HepG2 (cell line): ENCODE data around the gene RBM45. TPM values are rescaled to one million over a fixed set of nuclear protein-coding genes. Genes with fewer than 3 reads are reported as not detected.

Source experiments
- ARID2 ChIP-seq: sonication (generic); formaldehyde crosslinking; IDR thresholded peaks from 2 replicates; pipeline ENCODE4 v1.8.1; 2022; ENCODE audit warnings: mild to moderate bottlenecking, missing genetic modification reagents, borderline replicate concordance
- EP300 ChIP-seq, 3 experiments: sonication (generic) in 1 of 3; formaldehyde crosslinking in 1 of 3; IDR thresholded peaks; 2 replicates each; pipeline versions ENCODE4 v1.5.1 to v1.6.1; 2011 to 2020; ENCODE audit warnings: low read depth in 2 of 3, low read length in 2 of 3, borderline replicate concordance in 1 of 3, improper control_type of control experiment in 1 of 3, mild to moderate bottlenecking in 1 of 3, missing genetic modification reagents in 1 of 3, moderate library complexity in 1 of 3
- GABPB1 ChIP-seq: IDR thresholded peaks from 2 replicates; pipeline ENCODE4 v1.6.1; 2016; ENCODE audit warnings: mild to moderate bottlenecking, missing genetic modification reagents, moderate library complexity, missing compliant biosample characterization
- IRF2 ChIP-seq: IDR thresholded peaks from 2 replicates; pipeline ENCODE4 v1.6.1; 2018; ENCODE audit warnings: missing genetic modification reagents, missing compliant biosample characterization
- KDM5B ChIP-seq: sonication (generic); formaldehyde crosslinking; IDR thresholded peaks from 2 replicates; pipeline ENCODE4 v1.4.0; 2020; ENCODE audit warnings: missing genetic modification reagents, mild to moderate bottlenecking, borderline replicate concordance
- KLF12 ChIP-seq: sonication (generic); formaldehyde crosslinking; IDR thresholded peaks from 2 replicates; pipeline ENCODE4 v1.4.0; 2020; ENCODE audit warnings: missing genetic modification reagents, borderline replicate concordance
- MZF1 ChIP-seq: sonication (generic); formaldehyde crosslinking; IDR thresholded peaks from 2 replicates; pipeline ENCODE4 v1.8.1; 2023; ENCODE audit warnings: mild to moderate bottlenecking, missing genetic modification reagents, borderline replicate concordance
- NBN ChIP-seq: fragments of 450-650 bp; conservative IDR thresholded peaks from 2 replicates; pipeline ENCODE4 v1.6.1; 2017
- TBX3 ChIP-seq: fragments of 450-650 bp; IDR thresholded peaks from 2 replicates; pipeline ENCODE4 v1.6.1; 2017; ENCODE audit warnings: antibody characterized with exemption, mild to moderate bottlenecking, inconsistent platforms, borderline replicate concordance
- WIZ ChIP-seq: sonication (generic); formaldehyde crosslinking; IDR thresholded peaks from 2 replicates; pipeline ENCODE4 v1.5.1; 2020; ENCODE audit warnings: mild to moderate bottlenecking, missing genetic modification reagents
- ZNF589 ChIP-seq: sonication (generic); formaldehyde crosslinking; conservative IDR thresholded peaks from 2 replicates; pipeline ENCODE4 v1.8.0; 2022; ENCODE audit warnings: mild to moderate bottlenecking, moderate library complexity, missing genetic modification reagents
- ZNF790 ChIP-seq: sonication (generic); formaldehyde crosslinking; IDR thresholded peaks from 2 replicates; pipeline ENCODE4 v1.8.0; 2022; ENCODE audit warnings: missing genetic modification reagents, mild to moderate bottlenecking, borderline replicate concordance
- ZSCAN31 ChIP-seq: sonication (generic); formaldehyde crosslinking; IDR thresholded peaks from 2 replicates; pipeline ENCODE4 v1.5.0; 2020; ENCODE audit warnings: low read depth, mild to moderate bottlenecking, missing genetic modification reagents
- polyA plus RNA-seq, 8 experiments: library from polyadenylated mRNA; depleted of rRNA in 3 of 8; stranded (reverse) in 7 of 8; unstranded in 1 of 8; fragments of >200 nt; fragmentation: Illumina TruSeq in 4 of 8; extraction: Trizol in 4 of 8; gene quantifications; 2 replicates each; pipeline versions ENCODE4 v1.2.1 to v1.2.3, GENCODE V29; 2011 to 2016; ENCODE audit warnings: low read depth in 4 of 8, missing spikeins in 1 of 8, mixed read lengths in 1 of 8; ENCODE audit not compliant: insufficient read depth in 1 of 8
- total RNA-seq, 5 experiments: library from RNA; depleted of rRNA; stranded (reverse); fragments of >200 nt; fragmentation: Illumina TruSeq; extraction: Trizol; gene quantifications; 2 replicates each; pipeline ENCODE4 v1.2.3, GENCODE V29; 2016; ENCODE audit warnings: low read depth in 1 of 5
- TF ChIP-seq, protein P1 (sequence below): sonication (generic); formaldehyde crosslinking; IDR thresholded peaks from 2 replicates; pipeline ENCODE4 v1.4.0; 2020; ENCODE audit warnings: mild to moderate bottlenecking, missing genetic modification reagents
- TF ChIP-seq, protein P2 (sequence below): sonication (generic); formaldehyde crosslinking; IDR thresholded peaks from 2 replicates; pipeline ENCODE4 v1.4.0; 2020; ENCODE audit warnings: missing genetic modification reagents, mild to moderate bottlenecking, borderline replicate concordance
- TF ChIP-seq, protein P3 (sequence below): sonication (generic); formaldehyde crosslinking; IDR thresholded peaks from 2 replicates; pipeline ENCODE4 v1.4.0; 2020; ENCODE audit warnings: mild to moderate bottlenecking, missing genetic modification reagents
- TF ChIP-seq, protein P4 (sequence below): sonication (generic); formaldehyde crosslinking; IDR thresholded peaks from 2 replicates; pipeline ENCODE4 v1.4.0; 2020; ENCODE audit warnings: missing genetic modification reagents

Gene RBM45
- total and polyA plus RNA-seq, 2 of the 13 experiments (the other 11 are each of a cell fraction or from before 2014, with no cell fraction given) = 5.7 to 25.2 TPM

DNA sequence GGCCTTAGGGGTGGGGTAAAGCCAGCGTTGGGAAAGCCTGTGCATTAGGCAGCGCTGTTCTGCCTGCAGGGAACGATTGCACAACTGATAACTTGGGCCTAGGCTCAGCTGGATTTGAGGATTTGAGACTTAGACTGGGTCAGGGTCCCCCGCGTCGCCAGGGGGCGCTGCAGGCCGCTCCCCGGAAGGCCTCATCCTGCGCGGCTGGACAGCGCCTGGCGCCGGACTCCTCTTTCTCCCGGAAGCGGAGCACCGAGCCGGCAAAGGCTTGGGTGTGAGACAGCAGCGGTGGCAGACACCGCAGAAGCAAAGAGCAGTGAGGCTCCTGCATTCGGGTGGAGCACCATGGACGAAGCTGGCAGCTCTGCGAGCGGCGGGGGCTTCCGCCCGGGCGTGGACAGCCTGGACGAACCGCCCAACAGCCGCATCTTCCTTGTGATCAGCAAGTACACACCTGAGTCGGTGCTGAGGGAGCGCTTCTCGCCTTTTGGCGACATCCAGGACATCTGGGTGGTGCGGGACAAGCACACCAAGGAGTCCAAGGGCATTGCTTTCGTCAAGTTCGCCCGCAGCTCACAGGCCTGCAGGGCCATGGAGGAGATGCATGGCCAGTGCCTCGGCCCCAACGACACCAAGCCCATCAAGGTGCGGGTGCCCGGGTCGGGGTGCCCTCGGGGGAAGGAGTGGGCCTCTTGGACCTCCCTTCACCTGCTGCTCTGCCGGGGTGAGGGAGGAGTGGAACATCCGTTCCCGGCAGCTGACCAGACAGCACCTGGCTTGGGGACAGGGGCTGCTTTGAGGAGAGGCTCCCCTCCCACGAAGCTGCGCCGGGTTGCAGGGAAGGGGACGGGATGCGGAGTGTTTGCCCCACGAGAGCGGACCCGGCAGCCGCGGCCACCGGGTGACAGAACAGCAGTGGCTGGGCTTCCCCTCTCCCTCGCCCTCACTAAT lies at the start of gene RBM45 (continued):
- TF ChIP-seq MZF1 (CRISPR knock-in tag) = no peak
- peak; percentile 99 for TF ChIP-seq ZSCAN31 (CRISPR knock-in tag)
- TF ChIP-seq ZNF589 (CRISPR knock-in tag) = peak; percentile 87
- TF ChIP-seq KLF12 (CRISPR knock-in tag) = peak; percentile 86; the same call in 1 of the 2 replicates
- TF ChIP-seq, protein P1, sequence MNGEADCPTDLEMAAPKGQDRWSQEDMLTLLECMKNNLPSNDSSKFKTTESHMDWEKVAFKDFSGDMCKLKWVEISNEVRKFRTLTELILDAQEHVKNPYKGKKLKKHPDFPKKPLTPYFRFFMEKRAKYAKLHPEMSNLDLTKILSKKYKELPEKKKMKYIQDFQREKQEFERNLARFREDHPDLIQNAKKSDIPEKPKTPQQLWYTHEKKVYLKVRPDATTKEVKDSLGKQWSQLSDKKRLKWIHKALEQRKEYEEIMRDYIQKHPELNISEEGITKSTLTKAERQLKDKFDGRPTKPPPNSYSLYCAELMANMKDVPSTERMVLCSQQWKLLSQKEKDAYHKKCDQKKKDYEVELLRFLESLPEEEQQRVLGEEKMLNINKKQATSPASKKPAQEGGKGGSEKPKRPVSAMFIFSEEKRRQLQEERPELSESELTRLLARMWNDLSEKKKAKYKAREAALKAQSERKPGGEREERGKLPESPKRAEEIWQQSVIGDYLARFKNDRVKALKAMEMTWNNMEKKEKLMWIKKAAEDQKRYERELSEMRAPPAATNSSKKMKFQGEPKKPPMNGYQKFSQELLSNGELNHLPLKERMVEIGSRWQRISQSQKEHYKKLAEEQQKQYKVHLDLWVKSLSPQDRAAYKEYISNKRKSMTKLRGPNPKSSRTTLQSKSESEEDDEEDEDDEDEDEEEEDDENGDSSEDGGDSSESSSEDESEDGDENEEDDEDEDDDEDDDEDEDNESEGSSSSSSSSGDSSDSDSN (CRISPR knock-in tag) = peak; percentile 99
- peak; percentile 98 for TF ChIP-seq GABPB1
- TF ChIP-seq, protein P2, sequence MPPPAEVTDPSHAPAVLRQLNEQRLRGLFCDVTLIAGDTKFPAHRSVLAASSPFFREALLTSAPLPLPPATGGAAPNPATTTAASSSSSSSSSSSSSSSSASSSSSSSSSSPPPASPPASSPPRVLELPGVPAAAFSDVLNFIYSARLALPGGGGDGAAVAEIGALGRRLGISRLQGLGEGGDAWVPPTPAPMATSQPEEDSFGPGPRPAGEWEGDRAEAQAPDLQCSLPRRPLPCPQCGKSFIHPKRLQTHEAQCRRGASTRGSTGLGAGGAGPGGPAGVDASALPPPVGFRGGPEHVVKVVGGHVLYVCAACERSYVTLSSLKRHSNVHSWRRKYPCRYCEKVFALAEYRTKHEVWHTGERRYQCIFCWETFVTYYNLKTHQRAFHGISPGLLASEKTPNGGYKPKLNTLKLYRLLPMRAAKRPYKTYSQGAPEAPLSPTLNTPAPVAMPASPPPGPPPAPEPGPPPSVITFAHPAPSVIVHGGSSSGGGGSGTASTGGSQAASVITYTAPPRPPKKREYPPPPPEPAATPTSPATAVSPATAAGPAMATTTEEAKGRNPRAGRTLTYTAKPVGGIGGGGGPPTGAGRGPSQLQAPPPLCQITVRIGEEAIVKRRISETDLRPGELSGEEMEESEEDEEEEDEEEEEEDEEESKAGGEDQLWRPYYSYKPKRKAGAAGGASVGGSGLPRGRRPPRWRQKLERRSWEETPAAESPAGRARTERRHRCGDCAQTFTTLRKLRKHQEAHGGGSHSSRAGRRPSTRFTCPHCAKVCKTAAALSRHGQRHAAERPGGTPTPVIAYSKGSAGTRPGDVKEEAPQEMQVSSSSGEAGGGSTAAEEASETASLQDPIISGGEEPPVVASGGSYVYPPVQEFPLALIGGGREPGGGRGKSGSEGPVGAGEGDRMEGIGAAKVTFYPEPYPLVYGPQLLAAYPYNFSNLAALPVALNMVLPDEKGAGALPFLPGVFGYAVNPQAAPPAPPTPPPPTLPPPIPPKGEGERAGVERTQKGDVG (CRISPR knock-in tag) = peak; percentile 49; the same call in 1 of the 2 replicates
- TF ChIP-seq TBX3 = no peak; the same call in none of the 2 replicates
- TF ChIP-seq, protein P3, sequence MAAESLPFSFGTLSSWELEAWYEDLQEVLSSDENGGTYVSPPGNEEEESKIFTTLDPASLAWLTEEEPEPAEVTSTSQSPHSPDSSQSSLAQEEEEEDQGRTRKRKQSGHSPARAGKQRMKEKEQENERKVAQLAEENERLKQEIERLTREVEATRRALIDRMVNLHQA (CRISPR knock-in tag) = no peak
- TF ChIP-seq WIZ (CRISPR knock-in tag) = peak; percentile 84; the same call in 1 of the 2 replicates
- TF ChIP-seq KDM5B = peak; percentile 96
- peak; percentile 40 to 66; a peak in 1 of 4 replicates for TF ChIP-seq EP300 (IDR thresholded peaks at IDR 0.05; ENCODE audit: low read depth in 2 of 2, low read length in 2 of 2)
- TF ChIP-seq EP300 (CRISPR knock-in tag; IDR thresholded peaks at IDR 0.05; ENCODE audit: borderline replicate concordance) = no peak
- peak; percentile 96 for TF ChIP-seq ZNF790
- TF ChIP-seq NBN = no peak
- TF ChIP-seq ARID2 (CRISPR knock-in tag) = peak; percentile 98
- TF ChIP-seq IRF2 (CRISPR knock-in tag) = peak; percentile 98
- TF ChIP-seq, protein P4, sequence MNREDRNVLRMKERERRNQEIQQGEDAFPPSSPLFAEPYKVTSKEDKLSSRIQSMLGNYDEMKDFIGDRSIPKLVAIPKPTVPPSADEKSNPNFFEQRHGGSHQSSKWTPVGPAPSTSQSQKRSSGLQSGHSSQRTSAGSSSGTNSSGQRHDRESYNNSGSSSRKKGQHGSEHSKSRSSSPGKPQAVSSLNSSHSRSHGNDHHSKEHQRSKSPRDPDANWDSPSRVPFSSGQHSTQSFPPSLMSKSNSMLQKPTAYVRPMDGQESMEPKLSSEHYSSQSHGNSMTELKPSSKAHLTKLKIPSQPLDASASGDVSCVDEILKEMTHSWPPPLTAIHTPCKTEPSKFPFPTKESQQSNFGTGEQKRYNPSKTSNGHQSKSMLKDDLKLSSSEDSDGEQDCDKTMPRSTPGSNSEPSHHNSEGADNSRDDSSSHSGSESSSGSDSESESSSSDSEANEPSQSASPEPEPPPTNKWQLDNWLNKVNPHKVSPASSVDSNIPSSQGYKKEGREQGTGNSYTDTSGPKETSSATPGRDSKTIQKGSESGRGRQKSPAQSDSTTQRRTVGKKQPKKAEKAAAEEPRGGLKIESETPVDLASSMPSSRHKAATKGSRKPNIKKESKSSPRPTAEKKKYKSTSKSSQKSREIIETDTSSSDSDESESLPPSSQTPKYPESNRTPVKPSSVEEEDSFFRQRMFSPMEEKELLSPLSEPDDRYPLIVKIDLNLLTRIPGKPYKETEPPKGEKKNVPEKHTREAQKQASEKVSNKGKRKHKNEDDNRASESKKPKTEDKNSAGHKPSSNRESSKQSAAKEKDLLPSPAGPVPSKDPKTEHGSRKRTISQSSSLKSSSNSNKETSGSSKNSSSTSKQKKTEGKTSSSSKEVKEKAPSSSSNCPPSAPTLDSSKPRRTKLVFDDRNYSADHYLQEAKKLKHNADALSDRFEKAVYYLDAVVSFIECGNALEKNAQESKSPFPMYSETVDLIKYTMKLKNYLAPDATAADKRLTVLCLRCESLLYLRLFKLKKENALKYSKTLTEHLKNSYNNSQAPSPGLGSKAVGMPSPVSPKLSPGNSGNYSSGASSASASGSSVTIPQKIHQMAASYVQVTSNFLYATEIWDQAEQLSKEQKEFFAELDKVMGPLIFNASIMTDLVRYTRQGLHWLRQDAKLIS (CRISPR knock-in tag) = no peak; the same call in 1 of the 2 replicates
